Measurements from ENCODE around the gene MYOD1. TPM values are rescaled to one million over a fixed set of nuclear protein-coding genes. Genes with fewer than 3 reads are reported as not detected.

The MYOD1 gene
- polyA plus RNA-seq (2012; ENCODE audit: insufficient read length, low read depth), result not detected

DNA sequence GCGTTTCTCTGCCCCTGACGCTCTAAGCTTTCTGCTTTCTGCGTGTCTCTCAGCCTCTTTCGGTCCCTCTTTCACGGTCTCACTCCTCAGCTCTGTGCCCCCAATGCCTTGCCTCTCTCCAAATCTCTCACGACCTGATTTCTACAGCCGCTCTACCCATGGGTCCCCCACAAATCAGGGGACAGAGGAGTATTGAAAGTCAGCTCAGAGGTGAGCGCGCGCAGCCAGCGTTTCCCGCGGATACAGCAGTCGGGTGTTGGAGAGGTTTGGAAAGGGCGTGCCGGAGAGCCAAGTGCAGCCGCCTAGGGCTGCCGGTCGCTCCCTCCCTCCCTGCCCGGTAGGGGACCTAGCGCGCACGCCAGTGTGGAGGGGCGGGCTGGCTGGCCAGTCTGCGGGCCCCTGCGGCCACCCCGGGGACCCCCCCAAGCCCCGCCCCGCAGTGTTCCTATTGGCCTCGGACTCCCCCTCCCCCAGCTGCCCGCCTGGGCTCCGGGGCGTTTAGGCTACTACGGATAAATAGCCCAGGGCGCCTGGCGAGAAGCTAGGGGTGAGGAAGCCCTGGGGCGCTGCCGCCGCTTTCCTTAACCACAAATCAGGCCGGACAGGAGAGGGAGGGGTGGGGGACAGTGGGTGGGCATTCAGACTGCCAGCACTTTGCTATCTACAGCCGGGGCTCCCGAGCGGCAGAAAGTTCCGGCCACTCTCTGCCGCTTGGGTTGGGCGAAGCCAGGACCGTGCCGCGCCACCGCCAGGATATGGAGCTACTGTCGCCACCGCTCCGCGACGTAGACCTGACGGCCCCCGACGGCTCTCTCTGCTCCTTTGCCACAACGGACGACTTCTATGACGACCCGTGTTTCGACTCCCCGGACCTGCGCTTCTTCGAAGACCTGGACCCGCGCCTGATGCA lies at the start of gene MYOD1:
MYOD1 (plus strand) TSS at position 544 of the 910 bp plus-strand sequence; CDS start at position 756, 212 bp downstream.
- TF ChIP-seq, protein P1, sequence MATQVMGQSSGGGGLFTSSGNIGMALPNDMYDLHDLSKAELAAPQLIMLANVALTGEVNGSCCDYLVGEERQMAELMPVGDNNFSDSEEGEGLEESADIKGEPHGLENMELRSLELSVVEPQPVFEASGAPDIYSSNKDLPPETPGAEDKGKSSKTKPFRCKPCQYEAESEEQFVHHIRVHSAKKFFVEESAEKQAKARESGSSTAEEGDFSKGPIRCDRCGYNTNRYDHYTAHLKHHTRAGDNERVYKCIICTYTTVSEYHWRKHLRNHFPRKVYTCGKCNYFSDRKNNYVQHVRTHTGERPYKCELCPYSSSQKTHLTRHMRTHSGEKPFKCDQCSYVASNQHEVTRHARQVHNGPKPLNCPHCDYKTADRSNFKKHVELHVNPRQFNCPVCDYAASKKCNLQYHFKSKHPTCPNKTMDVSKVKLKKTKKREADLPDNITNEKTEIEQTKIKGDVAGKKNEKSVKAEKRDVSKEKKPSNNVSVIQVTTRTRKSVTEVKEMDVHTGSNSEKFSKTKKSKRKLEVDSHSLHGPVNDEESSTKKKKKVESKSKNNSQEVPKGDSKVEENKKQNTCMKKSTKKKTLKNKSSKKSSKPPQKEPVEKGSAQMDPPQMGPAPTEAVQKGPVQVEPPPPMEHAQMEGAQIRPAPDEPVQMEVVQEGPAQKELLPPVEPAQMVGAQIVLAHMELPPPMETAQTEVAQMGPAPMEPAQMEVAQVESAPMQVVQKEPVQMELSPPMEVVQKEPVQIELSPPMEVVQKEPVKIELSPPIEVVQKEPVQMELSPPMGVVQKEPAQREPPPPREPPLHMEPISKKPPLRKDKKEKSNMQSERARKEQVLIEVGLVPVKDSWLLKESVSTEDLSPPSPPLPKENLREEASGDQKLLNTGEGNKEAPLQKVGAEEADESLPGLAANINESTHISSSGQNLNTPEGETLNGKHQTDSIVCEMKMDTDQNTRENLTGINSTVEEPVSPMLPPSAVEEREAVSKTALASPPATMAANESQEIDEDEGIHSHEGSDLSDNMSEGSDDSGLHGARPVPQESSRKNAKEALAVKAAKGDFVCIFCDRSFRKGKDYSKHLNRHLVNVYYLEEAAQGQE (IDR thresholded peaks at IDR 0.05; ENCODE audit: insufficient read depth in 1 of 2, low read depth in 2 of 2, low read length in 2 of 2), result no peak
- TF ChIP-seq TAF1 (IDR thresholded peaks at IDR 0.05; ENCODE audit: borderline replicate concordance, insufficient read depth, low read length), result no peak
- TF ChIP-seq POLR2AphosphoS5 (IDR thresholded peaks at IDR 0.05; ENCODE audit: low read depth, low read length), result no peak
- TF ChIP-seq FOXP2 (optimal IDR thresholded peaks at IDR 0.05; ENCODE audit: borderline replicate concordance, extremely low read depth, extremely low read length, insufficient read depth), result no peak
- no peak for TF ChIP-seq SIN3A (IDR thresholded peaks at IDR 0.05; ENCODE audit: borderline replicate concordance, insufficient read depth, low read length)

DNA sequence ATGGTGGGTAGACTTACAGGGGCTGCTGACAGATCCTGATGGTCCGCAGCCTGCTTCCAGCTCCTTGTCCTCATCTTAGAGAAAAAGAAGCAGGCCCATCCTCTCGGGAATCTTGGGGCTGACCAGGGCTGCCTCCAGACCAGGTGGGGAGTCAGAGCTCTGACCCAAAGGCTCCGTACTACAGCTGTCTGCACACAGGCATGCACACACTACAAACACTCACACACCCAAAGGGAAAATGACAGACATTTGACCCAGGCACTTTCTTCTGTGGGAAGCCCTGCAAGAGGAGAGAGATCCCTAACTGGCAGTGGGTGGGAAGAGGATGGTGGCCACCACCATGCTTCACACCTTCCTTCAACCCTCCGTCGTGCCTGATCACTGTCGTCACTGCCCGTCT lies 46.9 kb upstream of the MYOD1 start:
- TF ChIP-seq, protein P1 (IDR thresholded peaks at IDR 0.05; ENCODE audit: insufficient read depth in 1 of 2, low read depth in 2 of 2, low read length in 2 of 2), result no peak
- TF ChIP-seq SIN3A (IDR thresholded peaks at IDR 0.05; ENCODE audit: borderline replicate concordance, insufficient read depth, low read length) (no peak), POLR2AphosphoS5 (IDR thresholded peaks at IDR 0.05; ENCODE audit: low read depth, low read length) (no peak), TAF1 (IDR thresholded peaks at IDR 0.05; ENCODE audit: borderline replicate concordance, insufficient read depth, low read length) (no peak), FOXP2 (optimal IDR thresholded peaks at IDR 0.05; ENCODE audit: borderline replicate concordance, extremely low read depth, extremely low read length, insufficient read depth) (no peak)

DNA sequence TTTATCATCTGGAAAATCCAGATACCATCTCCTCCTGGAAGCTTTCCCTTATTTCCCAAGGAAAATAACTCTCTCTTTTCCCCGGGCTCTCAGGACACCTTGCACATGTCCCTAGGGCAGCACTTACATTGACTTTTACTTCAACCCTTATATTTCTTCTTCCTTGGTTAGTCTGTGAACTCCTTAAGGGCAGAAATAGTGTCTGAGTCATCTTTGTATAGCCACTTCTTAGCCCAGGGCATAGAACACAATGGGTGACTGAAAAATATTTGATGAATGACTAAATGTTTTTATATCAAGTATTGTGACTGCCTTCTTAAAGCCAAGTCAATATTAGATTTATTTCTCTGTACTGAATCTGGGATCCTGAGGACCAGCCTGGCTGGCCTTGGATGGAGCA lies 45.4 kb upstream of the MYOD1 start:
- TF ChIP-seq, protein P1 (IDR thresholded peaks at IDR 0.05; ENCODE audit: insufficient read depth in 1 of 2, low read depth in 2 of 2, low read length in 2 of 2), result no peak
- TF ChIP-seq SIN3A (IDR thresholded peaks at IDR 0.05; ENCODE audit: borderline replicate concordance, insufficient read depth, low read length) (no peak), TAF1 (IDR thresholded peaks at IDR 0.05; ENCODE audit: borderline replicate concordance, insufficient read depth, low read length) (no peak), POLR2AphosphoS5 (IDR thresholded peaks at IDR 0.05; ENCODE audit: low read depth, low read length) (no peak), FOXP2 (optimal IDR thresholded peaks at IDR 0.05; ENCODE audit: borderline replicate concordance, extremely low read depth, extremely low read length, insufficient read depth) (no peak)

DNA sequence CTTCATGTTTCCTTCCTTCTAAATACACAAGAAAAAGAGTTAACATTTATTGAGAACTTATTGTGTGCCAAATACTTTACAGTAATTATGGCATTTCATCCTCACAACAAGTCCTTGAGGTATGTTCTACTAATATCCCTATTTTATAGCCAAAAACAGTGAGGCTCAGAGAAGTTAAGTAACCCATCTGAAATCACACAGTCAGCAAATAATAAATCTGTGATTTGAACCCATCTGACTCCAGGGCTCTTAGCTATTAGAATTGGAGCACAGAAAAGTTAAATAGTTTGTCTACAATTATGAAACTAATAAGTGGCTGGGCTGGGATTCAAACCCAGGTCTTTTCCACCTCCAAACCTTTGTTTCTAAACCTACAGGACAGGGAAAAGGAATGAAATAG lies 36.5 kb upstream of the MYOD1 start:
- TF ChIP-seq POLR2AphosphoS5 (IDR thresholded peaks at IDR 0.05; ENCODE audit: low read depth, low read length) (no peak), FOXP2 (optimal IDR thresholded peaks at IDR 0.05; ENCODE audit: borderline replicate concordance, extremely low read depth, extremely low read length, insufficient read depth) (no peak), SIN3A (IDR thresholded peaks at IDR 0.05; ENCODE audit: borderline replicate concordance, insufficient read depth, low read length) (no peak)
- TF ChIP-seq, protein P1 (IDR thresholded peaks at IDR 0.05; ENCODE audit: insufficient read depth in 1 of 2, low read depth in 2 of 2, low read length in 2 of 2), result no peak

All from PFSK-1 (cell line).